Astrocyte (in vitro differentiated cells and primary cell): Measurements from ENCODE around the gene TNN. TPM values are rescaled to one million over a fixed set of nuclear protein-coding genes. Genes with fewer than 3 reads are reported as not detected.

Experiments
- DNase-seq: peaks from one replicate; pipeline ENCODE4 v3.0.0-alpha.2; 2010; ENCODE audit warnings: low read depth
- FAIRE-seq: peaks from 2 replicates; lab custom pipeline; 2011; peaks lifted over from hg19 to GRCh38; lab: Jason Lieb, UNC
- H2AFZ ChIP-seq: 2 replicates; pipeline ENCODE4 v1.6.0; 2012; ENCODE audit warnings: low read depth, low read length, inconsistent platforms
- H3K27ac ChIP-seq: 2 replicates; pipeline ENCODE4 v1.5.1; 2011; ENCODE audit warnings: low read depth, low read length, inconsistent platforms
- H3K27me3 ChIP-seq: 2 replicates; pipeline ENCODE4 v1.6.0; 2011; ENCODE audit warnings: low read length, inconsistent platforms; ENCODE audit not compliant: insufficient read depth
- H3K36me3 ChIP-seq: 2 replicates; pipeline ENCODE4 v1.5.1; 2011; ENCODE audit warnings: low read length, inconsistent platforms; ENCODE audit not compliant: insufficient read depth
- H3K4me1 ChIP-seq: 2 replicates; pipeline ENCODE4 v1.5.1; 2011; ENCODE audit warnings: low read length, inconsistent platforms; ENCODE audit not compliant: insufficient read depth
- H3K4me2 ChIP-seq: 2 replicates; pipeline ENCODE4 v1.6.0; 2012; ENCODE audit warnings: low read length, inconsistent platforms
- H3K4me3 ChIP-seq: 2 replicates; pipeline ENCODE4 v1.5.1; 2011; ENCODE audit warnings: low read depth, mild to moderate bottlenecking, low read length, inconsistent platforms; ENCODE audit not compliant: insufficient read depth
- H3K79me2 ChIP-seq: 2 replicates; pipeline ENCODE4 v1.6.0; 2012; ENCODE audit warnings: mild to moderate bottlenecking, low read length, inconsistent platforms; ENCODE audit not compliant: insufficient read depth
- H3K9ac ChIP-seq: 2 replicates; pipeline ENCODE4 v1.6.0; 2012; ENCODE audit warnings: mild to moderate bottlenecking, low read length, inconsistent platforms
- H3K9me3 ChIP-seq: 2 replicates; pipeline ENCODE4 v1.5.1; 2012; ENCODE audit warnings: low read depth, mild to moderate bottlenecking, low read length, inconsistent platforms; ENCODE audit not compliant: insufficient read depth
- H4K20me1 ChIP-seq: 2 replicates; pipeline ENCODE4 v1.6.0; 2012; ENCODE audit warnings: low read length, inconsistent platforms; ENCODE audit not compliant: insufficient read depth
- H3K27ac Mint-ChIP-seq: one replicate; pipeline ENCODE4 v1.8.0; 2021; ENCODE audit warnings: mild to moderate bottlenecking, mixed read lengths; ENCODE audit not compliant: unreplicated experiment
- H3K27me3 Mint-ChIP-seq: one replicate; pipeline ENCODE4 v1.8.0; 2021; ENCODE audit warnings: low read depth, mixed read lengths; ENCODE audit not compliant: unreplicated experiment
- H3K36me3 Mint-ChIP-seq: one replicate; pipeline ENCODE4 v1.8.0; 2021; ENCODE audit warnings: low read depth, mixed read lengths; ENCODE audit not compliant: unreplicated experiment
- H3K4me1 Mint-ChIP-seq: one replicate; pipeline ENCODE4 v1.8.0; 2021; ENCODE audit warnings: low read depth, mixed read lengths; ENCODE audit not compliant: unreplicated experiment
- H3K4me3 Mint-ChIP-seq: one replicate; pipeline ENCODE4 v1.8.0; 2021; ENCODE audit warnings: mild to moderate bottlenecking, moderate library complexity, mixed read lengths; ENCODE audit not compliant: unreplicated experiment
- H3K9me3 Mint-ChIP-seq: one replicate; pipeline ENCODE4 v1.8.0; 2021; ENCODE audit warnings: mild to moderate bottlenecking, mixed read lengths; ENCODE audit not compliant: unreplicated experiment
- EZH2 ChIP-seq: IDR thresholded peaks from 2 replicates; pipeline ENCODE4 v1.6.1; 2012; ENCODE audit warnings: mild to moderate bottlenecking, low read length, inconsistent platforms; ENCODE audit not compliant: insufficient read depth
- total RNA-seq: library from RNA; stranded (reverse); gene quantifications from 2 replicates; pipeline ENCODE4 v1.2.1, GENCODE V29; 2021
- TF ChIP-seq, protein P1 (sequence below): IDR thresholded peaks from 2 replicates; pipeline ENCODE4 v1.5.1; 2011; ENCODE audit warnings: low read depth, mild to moderate bottlenecking, inconsistent platforms, low read length, moderate library complexity; ENCODE audit not compliant: insufficient read depth

TNN gene
- total RNA-seq, 1 donor from 2014 or later = 0.16 TPM

DNA sequence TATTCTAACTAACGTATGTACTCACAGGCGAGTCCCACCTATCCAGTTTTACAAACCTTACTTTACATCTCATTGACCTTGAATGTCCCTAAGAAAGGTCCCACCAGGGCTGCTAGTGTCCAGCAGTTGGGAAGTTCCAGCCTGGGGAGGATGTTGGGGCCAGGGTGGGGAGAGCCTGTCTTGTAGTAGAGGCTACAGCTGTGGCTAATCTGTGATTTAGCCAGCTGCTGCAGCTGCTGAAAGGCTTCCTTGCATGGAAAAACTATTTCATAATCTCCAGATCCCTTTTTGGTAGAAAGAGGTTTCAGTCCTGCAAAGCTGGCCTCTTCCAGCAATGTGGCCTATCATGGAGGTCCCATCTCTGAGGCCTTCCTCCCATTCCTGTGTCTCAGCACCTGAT is 23.1 kb downstream of the TNN start:
- Histone ChIP-seq H3K4me1 (no peaks in the 10 kb centered on the region), H3K9me3 (no peaks in the 10 kb centered on the region), H3K36me3 (no peaks in the 10 kb centered on the region), H3K27ac (no peak overlapping the region), H4K20me1 (no peaks in the 10 kb centered on the region), H2AFZ (no peak overlapping the region), H3K4me2 (no peak overlapping the region), H3K4me3 (no peak overlapping the region), H3K27me3 (no peaks in the 10 kb centered on the region), H3K9ac (no peak overlapping the region), H3K79me2 (no peaks in the 10 kb centered on the region)
- no peak for TF ChIP-seq EZH2
- TF ChIP-seq, protein P1, sequence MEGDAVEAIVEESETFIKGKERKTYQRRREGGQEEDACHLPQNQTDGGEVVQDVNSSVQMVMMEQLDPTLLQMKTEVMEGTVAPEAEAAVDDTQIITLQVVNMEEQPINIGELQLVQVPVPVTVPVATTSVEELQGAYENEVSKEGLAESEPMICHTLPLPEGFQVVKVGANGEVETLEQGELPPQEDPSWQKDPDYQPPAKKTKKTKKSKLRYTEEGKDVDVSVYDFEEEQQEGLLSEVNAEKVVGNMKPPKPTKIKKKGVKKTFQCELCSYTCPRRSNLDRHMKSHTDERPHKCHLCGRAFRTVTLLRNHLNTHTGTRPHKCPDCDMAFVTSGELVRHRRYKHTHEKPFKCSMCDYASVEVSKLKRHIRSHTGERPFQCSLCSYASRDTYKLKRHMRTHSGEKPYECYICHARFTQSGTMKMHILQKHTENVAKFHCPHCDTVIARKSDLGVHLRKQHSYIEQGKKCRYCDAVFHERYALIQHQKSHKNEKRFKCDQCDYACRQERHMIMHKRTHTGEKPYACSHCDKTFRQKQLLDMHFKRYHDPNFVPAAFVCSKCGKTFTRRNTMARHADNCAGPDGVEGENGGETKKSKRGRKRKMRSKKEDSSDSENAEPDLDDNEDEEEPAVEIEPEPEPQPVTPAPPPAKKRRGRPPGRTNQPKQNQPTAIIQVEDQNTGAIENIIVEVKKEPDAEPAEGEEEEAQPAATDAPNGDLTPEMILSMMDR = no peak
- Mint-ChIP-seq H3K36me3 (no peaks in the 10 kb centered on the region), H3K27ac (no peak overlapping the region), H3K27me3 (peaks cover 3% of the 10 kb centered on the region), H3K4me3 (no peak overlapping the region), H3K4me1 (peaks cover under 1% of the 10 kb centered on the region), H3K9me3 (no peaks in the 10 kb centered on the region)
- no peak for DNase-seq
- no peak for FAIRE-seq

DNA sequence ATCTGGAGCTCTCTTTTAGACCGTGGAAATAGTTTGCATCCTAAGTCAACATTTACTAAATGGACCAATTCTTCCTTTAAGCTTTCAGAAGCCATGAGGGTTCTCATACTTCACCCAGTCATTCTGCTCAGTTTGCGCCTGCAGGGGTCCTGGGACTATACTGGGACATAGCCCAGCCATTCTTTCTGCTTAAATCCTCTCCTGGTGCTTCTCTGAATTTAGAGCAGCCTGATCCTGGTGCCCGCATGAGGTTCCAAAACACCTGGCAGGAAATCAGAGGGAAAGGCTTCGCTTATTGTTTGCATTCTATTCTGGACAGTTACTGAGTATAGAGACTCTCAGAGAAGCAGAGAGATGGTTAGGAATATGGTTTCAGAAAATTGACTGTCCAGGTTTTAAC is 27.0 kb downstream of the TNN start:
- no peak for TF ChIP-seq EZH2
- TF ChIP-seq, protein P1 = no peak
- H3K4me1 Mint-ChIP-seq = peaks cover 6% of the 10 kb centered on the region
- Histone ChIP-seq H3K4me1 (no peaks in the 10 kb centered on the region), H4K20me1 (no peaks in the 10 kb centered on the region), H3K36me3 (no peaks in the 10 kb centered on the region), H3K79me2 (no peaks in the 10 kb centered on the region), H3K4me3 (no peak overlapping the region), H3K27me3 (no peaks in the 10 kb centered on the region), H3K4me2 (no peak overlapping the region), H3K27ac (no peak overlapping the region), H3K9ac (no peak overlapping the region), H3K9me3 (no peaks in the 10 kb centered on the region), H2AFZ (no peak overlapping the region)
- H3K36me3 Mint-ChIP-seq = no peaks in the 10 kb centered on the region
- H3K9me3 Mint-ChIP-seq = no peaks in the 10 kb centered on the region
- H3K27me3 Mint-ChIP-seq = peaks cover 2% of the 10 kb centered on the region
- H3K27ac Mint-ChIP-seq = no peak overlapping the region
- DNase-seq = no peak
- no peak for FAIRE-seq
- H3K4me3 Mint-ChIP-seq = no peak overlapping the region

DNA sequence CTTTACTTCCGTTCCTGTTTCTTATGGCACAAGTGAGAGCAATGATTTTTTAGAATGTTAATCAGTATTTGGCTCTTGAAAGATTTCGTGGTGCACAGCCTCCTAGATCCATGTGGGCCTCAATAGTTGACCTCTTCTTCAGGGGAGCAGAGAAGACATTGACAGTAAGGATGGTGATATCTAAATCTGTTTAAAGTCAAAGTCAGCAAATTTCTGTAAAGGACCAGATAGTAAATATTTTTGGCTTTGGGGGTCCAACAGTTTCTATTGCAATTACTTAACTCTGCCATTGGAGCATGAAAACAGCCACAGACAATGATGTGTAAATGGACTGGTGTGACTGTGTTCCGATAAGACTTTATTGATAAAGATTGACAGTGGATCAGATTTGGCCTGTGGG is 27.4 kb downstream of the TNN start:
- Histone ChIP-seq H3K79me2 (no peaks in the 10 kb centered on the region), H3K4me2 (no peak overlapping the region), H3K36me3 (no peaks in the 10 kb centered on the region), H4K20me1 (no peaks in the 10 kb centered on the region), H3K9ac (no peak overlapping the region), H3K4me3 (no peak overlapping the region), H2AFZ (no peak overlapping the region), H3K27ac (no peak overlapping the region), H3K27me3 (no peaks in the 10 kb centered on the region), H3K9me3 (no peaks in the 10 kb centered on the region), H3K4me1 (no peaks in the 10 kb centered on the region)
- Mint-ChIP-seq H3K27ac (no peak overlapping the region), H3K27me3 (peaks cover 2% of the 10 kb centered on the region), H3K9me3 (no peaks in the 10 kb centered on the region), H3K4me1 (peaks cover 6% of the 10 kb centered on the region), H3K4me3 (no peak overlapping the region), H3K36me3 (no peaks in the 10 kb centered on the region)
- FAIRE-seq (no peak), DNase-seq (no peak)
- TF ChIP-seq EZH2 = no peak
- TF ChIP-seq, protein P1 = no peak
